A549 (cell line): ENCODE data around the gene HEXIM1. TPM values are rescaled to one million over a fixed set of nuclear protein-coding genes. Genes with fewer than 3 reads are reported as not detected.

Experiments
- ATAC-seq, 2 experiments: fragments of 200-7000 bp in 1 of 2; fragments of >200 bp in 1 of 2; cut with Nextera tagmentation in 1 of 2; cut with Tn5 transposase in 1 of 2; 3 replicates each; pipeline versions ENCODE4 v1.8.0 to v1.9.1; 2018 to 2020; ENCODE audit warnings: mild to moderate bottlenecking in 1 of 2, moderate library complexity in 1 of 2
- CTCF ChIA-PET: fragments of 300-600 bp; sonication (Branson Sonifier 250); formaldehyde crosslinking; extraction: SDS; loops from one replicate; lab custom pipeline; 2021; ENCODE audit warnings: antibody characterized with exemption, inconsistent platforms; lab: Yijun Ruan, JAX
- POLR2A ChIA-PET: fragments of 350-600 bp; formaldehyde crosslinking; extraction: SDS; loops from one replicate; lab custom pipeline; 2021; ENCODE audit warnings: antibody characterized with exemption, inconsistent platforms; lab: Yijun Ruan, JAX
- DNase-seq, 2 experiments: peaks; one replicate each; pipeline versions ENCODE4 v3.0.0 to v3.0.0-alpha.2; 2011 to 2016; ENCODE audit warnings: low read depth in 1 of 2, low spot score in 1 of 2
- FAIRE-seq: peaks from 2 replicates; lab custom pipeline; 2011; peaks lifted over from hg19 to GRCh38; lab: Jason Lieb, UNC
- H3K27ac ChIP-seq, 2 experiments: fragments of >200 bp; sonication (Bioruptor Twin); formaldehyde crosslinking; 3 replicates each; pipeline ENCODE4 v1.5.1; 2016 to 2017
- H3K4me1 ChIP-seq: fragments of >200 bp; sonication (Bioruptor Twin); formaldehyde crosslinking; 3 replicates; pipeline ENCODE4 v1.6.1; 2016
- H3K4me2 ChIP-seq: fragments of >200 bp; sonication (Bioruptor Twin); formaldehyde crosslinking; 3 replicates; pipeline ENCODE4 v1.6.1; 2016
- H3K4me3 ChIP-seq: fragments of >200 bp; sonication (Bioruptor Twin); formaldehyde crosslinking; 3 replicates; pipeline ENCODE4 v1.5.1; 2016
- H3K9me3 ChIP-seq: fragments of >200 bp; sonication (Bioruptor Twin); formaldehyde crosslinking; 3 replicates; pipeline ENCODE4 v1.6.1; 2016
- ATOH8 ChIP-seq: fragments of 250-450 bp; sonication (Bioruptor Pico); IDR thresholded peaks from 2 replicates; pipeline ENCODE4 v1.5.0; 2020; ENCODE audit warnings: low read depth, mild to moderate bottlenecking, moderate library complexity
- CBX2 ChIP-seq: fragments of 200-600 bp; sonication (generic); IDR thresholded peaks from 2 replicates; pipeline ENCODE4 v1.6.1; 2016; ENCODE audit warnings: low read depth, mild to moderate bottlenecking, borderline replicate concordance
- CBX8 ChIP-seq: fragments of 200-600 bp; sonication (generic); IDR thresholded peaks from 2 replicates; pipeline ENCODE4 v1.6.1; 2016
- EHF ChIP-seq: fragments of 250-450 bp; sonication (Bioruptor Pico); IDR thresholded peaks from 2 replicates; pipeline ENCODE4 v1.5.0; 2020; ENCODE audit warnings: mild to moderate bottlenecking
- ELK1 ChIP-seq: fragments of 150-350 bp; IDR thresholded peaks from 2 replicates; pipeline ENCODE4 v1.6.1; 2014; ENCODE audit warnings: low read depth, mild to moderate bottlenecking, low read length
- FOSL2 ChIP-seq, 2 experiments: fragments of 450-650 bp in 1 of 2; fragments of >200 bp in 1 of 2; sonication (Bioruptor Twin) in 1 of 2; formaldehyde crosslinking; IDR thresholded peaks; 2 replicates each; pipeline versions ENCODE4 v1.5.0 to v1.6.1; 2016 to 2020; ENCODE audit warnings: mild to moderate bottlenecking in 1 of 2, moderate library complexity in 1 of 2
- FOXS1 ChIP-seq: fragments of 250-450 bp; sonication (Bioruptor Pico); IDR thresholded peaks from 2 replicates; pipeline ENCODE4 v1.5.0; 2020; ENCODE audit warnings: mild to moderate bottlenecking, moderate library complexity
- GATA3 ChIP-seq: IDR thresholded peaks from 2 replicates; pipeline ENCODE4 v1.6.1; 2012; ENCODE audit warnings: borderline replicate concordance
- HEYL ChIP-seq: fragments of 250-450 bp; sonication (Bioruptor Pico); IDR thresholded peaks from 2 replicates; pipeline ENCODE4 v1.8.0; 2021; ENCODE audit warnings: mild to moderate bottlenecking, moderate library complexity
- HMGXB4 ChIP-seq: fragments of 250-450 bp; sonication (Bioruptor Pico); IDR thresholded peaks from 2 replicates; pipeline ENCODE4 v1.5.0; 2021; ENCODE audit warnings: mild to moderate bottlenecking, moderate library complexity, borderline replicate concordance
- HOXB5 ChIP-seq: fragments of 250-450 bp; sonication (Bioruptor Pico); IDR thresholded peaks from 2 replicates; pipeline ENCODE4 v1.5.0; 2020; ENCODE audit warnings: mild to moderate bottlenecking, moderate library complexity
- JUNB ChIP-seq: fragments of >200 bp; sonication (Bioruptor Twin); formaldehyde crosslinking; IDR thresholded peaks from 2 replicates; pipeline ENCODE4 v1.6.1; 2016
- MAFK ChIP-seq: fragments of 450-650 bp; IDR thresholded peaks from 2 replicates; pipeline ENCODE4 v1.6.1; 2014; ENCODE audit not compliant: partially characterized antibody
- MAZ ChIP-seq: fragments of 150-350 bp; IDR thresholded peaks from 2 replicates; pipeline ENCODE4 v1.6.1; 2014; ENCODE audit warnings: antibody characterized with exemption, low read depth, low read length, borderline replicate concordance
- NPAS2 ChIP-seq: fragments of 250-450 bp; sonication (Bioruptor Pico); IDR thresholded peaks from 2 replicates; pipeline ENCODE4 v1.8.0; 2022; ENCODE audit warnings: mild to moderate bottlenecking, moderate library complexity, borderline replicate concordance
- PBX3 ChIP-seq: IDR thresholded peaks from 2 replicates; pipeline ENCODE4 v1.6.1; 2012
- RAD21 ChIP-seq, 2 experiments: fragments of >200 bp in 1 of 2; sonication (Bioruptor Twin) in 1 of 2; formaldehyde crosslinking in 1 of 2; IDR thresholded peaks in 1 of 2; conservative IDR thresholded peaks in 1 of 2; 2 replicates in 1 of 2; 3 replicates in 1 of 2; pipeline ENCODE4 v1.6.1; 2012 to 2018; ENCODE audit warnings: inconsistent platforms in 1 of 2
- RCOR1 ChIP-seq: fragments of 150-350 bp; IDR thresholded peaks from 2 replicates; pipeline ENCODE4 v1.6.1; 2014; ENCODE audit warnings: antibody characterized with exemption, low read length, low read depth
- TP53 ChIP-seq: fragments of 250-450 bp; sonication (Bioruptor Pico); IDR thresholded peaks from 2 replicates; pipeline ENCODE4 v1.5.0; 2021; ENCODE audit warnings: mild to moderate bottlenecking, moderate library complexity
- ZFP36 ChIP-seq: fragments of 450-650 bp; IDR thresholded peaks from 2 replicates; pipeline ENCODE4 v1.6.1; 2014; ENCODE audit warnings: borderline replicate concordance; ENCODE audit not compliant: partially characterized antibody
- ZNF302 ChIP-seq: fragments of 250-450 bp; sonication (Bioruptor Pico); IDR thresholded peaks from 2 replicates; pipeline ENCODE4 v1.9.0; 2021; ENCODE audit warnings: inconsistent platforms, mild to moderate bottlenecking, moderate library complexity
- ZSCAN20 ChIP-seq: fragments of 250-450 bp; sonication (Bioruptor Pico); IDR thresholded peaks from 2 replicates; pipeline ENCODE4 v1.8.0; 2022; ENCODE audit warnings: mild to moderate bottlenecking, moderate library complexity
- WGBS: methylation state at CpG from one replicate; pipeline ENCODE4 v1.1.6; 2017; ENCODE audit errors: missing lambda C conversion rate; 5-methylcytosine and 5-hydroxymethylcytosine counted together
- polyA plus RNA-seq, 4 experiments: library from polyadenylated mRNA; depleted of rRNA in 3 of 4; stranded (reverse); fragments of >200 nt; fragmentation: RNase III in 1 of 4; extraction: RNeasy Plus Mini Kit Qiagen cat#74134 plus additional on column Dnase treatment in 1 of 4; gene quantifications; 2 replicates in 3 of 4; 3 replicates in 1 of 4; pipeline ENCODE4 v1.2.3, GENCODE V29; 2011 to 2017
- TF ChIP-seq, protein P1 (sequence below): fragments of >200 bp; sonication (Bioruptor Twin); formaldehyde crosslinking; IDR thresholded peaks from 3 replicates; pipeline ENCODE4 v1.6.1; 2016

The HEXIM1 gene
- polyA plus RNA-seq, 2 of the 4 experiments (the other 2 are of a cell fraction), result 54.0 to 143 TPM

DNA sequence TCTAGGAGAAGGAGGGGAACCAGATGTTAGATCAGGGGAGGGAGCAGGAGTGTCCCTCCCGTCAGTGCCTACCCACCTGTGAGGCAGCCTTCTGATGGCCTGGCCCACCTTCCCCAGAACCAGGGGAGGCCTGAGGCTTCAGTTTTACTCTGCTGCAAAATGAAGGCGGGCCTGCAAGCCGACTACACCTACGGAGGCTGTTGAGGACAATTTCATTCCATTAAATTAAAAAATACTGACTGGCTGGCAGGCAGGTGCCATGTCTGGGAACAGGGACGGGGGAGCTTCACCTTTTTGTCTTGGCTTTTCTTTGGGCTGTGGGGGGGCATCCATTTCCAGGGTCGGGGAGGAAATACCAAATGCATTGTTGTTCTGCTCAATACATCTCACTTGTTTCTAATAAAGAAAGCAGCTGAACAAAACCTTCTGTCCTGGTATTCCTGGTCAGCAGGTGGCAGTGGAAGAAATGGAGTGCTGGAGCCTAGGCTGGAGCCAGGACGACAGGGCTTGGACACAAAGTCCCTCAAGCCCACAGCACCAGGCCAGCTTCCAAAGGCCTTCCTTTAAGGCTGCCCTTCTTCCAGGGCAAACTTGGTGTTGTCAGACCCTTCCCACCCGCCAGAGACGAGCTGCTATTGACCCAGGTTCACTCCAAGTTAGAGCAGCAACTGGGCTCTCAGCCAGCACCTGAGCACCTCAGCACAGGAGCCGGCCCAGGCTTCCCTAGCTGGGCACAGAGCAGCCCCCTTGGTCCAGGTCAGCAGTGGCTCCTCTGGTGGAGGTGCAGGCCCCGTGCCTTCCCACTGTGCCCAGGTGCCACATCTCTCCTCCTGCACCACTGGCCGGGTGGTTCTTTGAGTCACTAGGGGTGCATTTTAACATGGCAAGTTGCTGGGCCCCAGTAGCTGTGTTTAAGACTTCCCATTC lies 39.4 kb upstream of the HEXIM1 start (continued):
- TF ChIP-seq ATOH8 (no peak), PBX3 (0 out of 2 replicates have a peak, but pooled peaks have one; percentile 0)

GRCh38 chr17:45110676-45111611 lies 37.3 kb upstream of the HEXIM1 start:
- 84% methylated on average over 14 of the region's 16 CpGs for WGBS
- TF ChIP-seq RCOR1 (no peak), HOXB5 (CRISPR knock-in tag) (no peak), ZNF302 (no peak), MAFK (no peak), RAD21 (conservative IDR thresholded peaks at IDR 0.05 in 1 of 2, IDR thresholded peaks at IDR 0.05 in 1 of 2) (no peak), TP53 (CRISPR knock-in tag) (no peak), HEYL (no peak), FOXS1 (CRISPR knock-in tag) (no peak), FOSL2 (IDR thresholded peaks at IDR 0.05) (no peak), FOSL2 (CRISPR knock-in tag; IDR thresholded peaks at IDR 0.05) (no peak), NPAS2 (CRISPR knock-in tag) (no peak)
- TF ChIP-seq, protein P1, sequence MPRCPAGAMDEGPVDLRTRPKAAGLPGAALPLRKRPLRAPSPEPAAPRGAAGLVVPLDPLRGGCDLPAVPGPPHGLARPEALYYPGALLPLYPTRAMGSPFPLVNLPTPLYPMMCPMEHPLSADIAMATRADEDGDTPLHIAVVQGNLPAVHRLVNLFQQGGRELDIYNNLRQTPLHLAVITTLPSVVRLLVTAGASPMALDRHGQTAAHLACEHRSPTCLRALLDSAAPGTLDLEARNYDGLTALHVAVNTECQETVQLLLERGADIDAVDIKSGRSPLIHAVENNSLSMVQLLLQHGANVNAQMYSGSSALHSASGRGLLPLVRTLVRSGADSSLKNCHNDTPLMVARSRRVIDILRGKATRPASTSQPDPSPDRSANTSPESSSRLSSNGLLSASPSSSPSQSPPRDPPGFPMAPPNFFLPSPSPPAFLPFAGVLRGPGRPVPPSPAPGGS, result no peak
- Histone ChIP-seq H3K4me2 (no peak overlapping the region), H3K4me1 (no peaks in the 10 kb centered on the region), H3K9me3 (no peaks in the 10 kb centered on the region), H3K4me3 (no peak overlapping the region), H3K27ac (peak overlapping the region in 1 of 2 experiments; percentile 48; a peak in 3 of 6 replicates)
- ATAC-seq (peak in 1 of 2 experiments; percentile 22; a peak in 3 of 6 replicates), DNase-seq (no peak), FAIRE-seq (no peak)
- ChIA-PET CTCF (interaction anchor here (0.7 to 12.0 kb wide), 9 partner anchors 8 to 200 kb away, joined by 3 to 288 read pairs (median 17); partner anchors contain the start of genes ACBD4 and PLCD3), POLR2A (no interaction called here)

DNA sequence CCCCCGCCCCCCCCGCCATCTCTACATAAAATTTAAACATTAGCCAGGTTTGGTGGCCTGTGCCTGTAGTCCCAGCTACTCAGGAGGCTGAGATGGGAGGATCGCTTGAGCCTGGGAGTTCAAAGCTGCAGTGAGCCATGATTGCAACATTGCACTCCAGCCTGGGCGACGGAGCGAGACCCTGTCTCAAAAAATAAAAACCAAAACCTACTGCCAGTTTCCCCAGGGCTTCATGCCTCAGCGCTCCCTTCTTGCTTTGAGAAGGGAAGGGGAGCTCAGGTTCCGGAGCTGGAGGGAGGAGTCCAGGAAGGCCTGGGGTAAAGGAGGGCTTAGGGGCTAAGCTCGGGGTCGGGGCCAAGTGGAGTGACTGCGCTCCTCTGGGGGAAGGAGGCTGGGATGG lies 36.4 kb upstream of the HEXIM1 start:
- CTCF ChIA-PET, result interaction anchor here (0.7 to 12.0 kb wide), 8 partner anchors 9 to 90 kb away, joined by 3 to 288 read pairs (median 7); partner anchors contain the start of genes ACBD4 and PLCD3
- 89% methylated on average over 11 of the region's 11 CpGs for WGBS
- ATAC-seq, result no peak
- no peaks in the 10 kb centered on the region for H3K4me1 ChIP-seq
- no peak for FAIRE-seq
- POLR2A ChIA-PET, result interaction anchor here (0.9 kb wide), 1 partner anchor 18 kb away, joined by 4 read pairs; no protein-coding TSS in a partner anchor
- no peak overlapping the region for H3K4me2 ChIP-seq
- DNase-seq, result no peak
- peak overlapping the region in 1 of 2 experiments; percentile 48; a peak in 2 of 6 replicates for H3K27ac ChIP-seq
- no peaks in the 10 kb centered on the region for H3K9me3 ChIP-seq
- H3K4me3 ChIP-seq, result no peak overlapping the region
- no peak for TF ChIP-seq ELK1
- no peak for TF ChIP-seq ZFP36
- no peak for TF ChIP-seq ZSCAN20 (CRISPR knock-in tag)
- TF ChIP-seq EHF (CRISPR knock-in tag), result no peak
- no peak for TF ChIP-seq ZNF302
- TF ChIP-seq GATA3, result no peak
- no peak for TF ChIP-seq MAZ
- no peak for TF ChIP-seq CBX8
- no peak for TF ChIP-seq CBX2
- no peak for TF ChIP-seq PBX3
- no peak for TF ChIP-seq FOSL2 (IDR thresholded peaks at IDR 0.05)
- no peak for TF ChIP-seq FOSL2 (CRISPR knock-in tag; IDR thresholded peaks at IDR 0.05)
- TF ChIP-seq JUNB, result no peak
- TF ChIP-seq HMGXB4, result no peak
